Activated CD8-positive, alpha-beta memory T cell treated with anti-CD3 and anti-CD28 coated beads, Interleukin-2, amount 10 ng/mL, durations not matched to agents 7 days and 5 days (primary cell): Measurements from ENCODE around the gene AFAP1L1. TPM values are rescaled to one million over a fixed set of nuclear protein-coding genes. Genes with fewer than 3 reads are reported as not detected.

Experiments
- ATAC-seq: fragments of 150-1000 bp; cut with Tn5 transposase; one replicate; pipeline ENCODE4 v1.10.0; 2021; ENCODE audit warnings: moderate library complexity
- CTCF ChIA-PET: fragments of 350-600 bp; sonication (Branson Sonifier 250); formaldehyde crosslinking; loops from one replicate; lab custom pipeline; 2021; ENCODE audit warnings: antibody characterized with exemption; lab: Charles Lee
- DNase-seq: peaks from one replicate; pipeline ENCODE4 v3.0.0-alpha.2; 2020
- H3K27ac Mint-ChIP-seq: one replicate; pipeline ENCODE4 v1.8.0; 2021; ENCODE audit warnings: mild to moderate bottlenecking, mixed read lengths
- H3K27me3 Mint-ChIP-seq: one replicate; pipeline ENCODE4 v1.8.0; 2021; ENCODE audit warnings: mixed read lengths
- H3K36me3 Mint-ChIP-seq: one replicate; pipeline ENCODE4 v1.8.0; 2021; ENCODE audit warnings: mild to moderate bottlenecking, mixed read lengths
- H3K4me1 Mint-ChIP-seq: one replicate; pipeline ENCODE4 v1.8.0; 2021; ENCODE audit warnings: mixed read lengths
- H3K4me3 Mint-ChIP-seq: one replicate; pipeline ENCODE4 v1.8.0; 2021; ENCODE audit warnings: mild to moderate bottlenecking, moderate library complexity, mixed read lengths
- H3K9me3 Mint-ChIP-seq: one replicate; pipeline ENCODE4 v1.8.0; 2022; ENCODE audit warnings: low read depth, mixed read lengths
- total RNA-seq, 2 experiments: library from RNA; stranded (reverse); gene quantifications; one replicate each; pipeline ENCODE4 v1.2.3, GENCODE V29; 2021

AFAP1L1 gene
- total RNA-seq, 2 experiments from 2014 or later = not detected

GRCh38 chr5:149315753-149316152 lies 44.1 kb downstream of the AFAP1L1 start:
- no peak overlapping the region for H3K27ac Mint-ChIP-seq
- H3K9me3 Mint-ChIP-seq = no peaks in the 10 kb centered on the region
- ATAC-seq (no peak), DNase-seq (no peak)
- peaks cover 3% of the 10 kb centered on the region for H3K4me1 Mint-ChIP-seq
- H3K27me3 Mint-ChIP-seq = no peaks in the 10 kb centered on the region
- no peaks in the 10 kb centered on the region for H3K36me3 Mint-ChIP-seq
- CTCF ChIA-PET = interaction anchor here (1.0 to 16.9 kb wide), 5 partner anchors 9 to 117 kb away, joined by 3 to 245 read pairs (median 4); no protein-coding TSS in a partner anchor
- no peak overlapping the region for H3K4me3 Mint-ChIP-seq

GRCh38 chr5:149317281-149318048 lies 45.8 kb downstream of the AFAP1L1 start:
- Mint-ChIP-seq H3K4me3 (no peak overlapping the region), H3K9me3 (no peaks in the 10 kb centered on the region), H3K27me3 (no peaks in the 10 kb centered on the region), H3K27ac (no peak overlapping the region), H3K36me3 (no peaks in the 10 kb centered on the region), H3K4me1 (peaks cover 3% of the 10 kb centered on the region)
- DNase-seq (no peak), ATAC-seq (peak; percentile 64)
- CTCF ChIA-PET = interaction anchor here (0.7 to 16.9 kb wide), 18 partner anchors 9 to 125 kb away, joined by 3 to 245 read pairs (median 4); partner anchors contain the start of genes GRPEL2 and PCYOX1L

GRCh38 chr5:149319174-149319573 lies 47.5 kb downstream of the AFAP1L1 start:
- H3K9me3 Mint-ChIP-seq = no peaks in the 10 kb centered on the region
- peaks cover 3% of the 10 kb centered on the region for H3K4me1 Mint-ChIP-seq
- DNase-seq (no peak), ATAC-seq (no peak)
- H3K27me3 Mint-ChIP-seq = no peaks in the 10 kb centered on the region
- CTCF ChIA-PET = interaction anchor here (1.5 to 16.9 kb wide), 5 partner anchors 11 to 232 kb away, joined by 3 to 245 read pairs (median 7); partner anchors contain the start of gene CSNK1A1
- H3K36me3 Mint-ChIP-seq = no peaks in the 10 kb centered on the region
- no peak overlapping the region for H3K27ac Mint-ChIP-seq
- H3K4me3 Mint-ChIP-seq = no peak overlapping the region

GRCh38 chr5:149320791-149321330 lies 49.2 kb downstream of the AFAP1L1 start:
- H3K36me3 Mint-ChIP-seq = no peaks in the 10 kb centered on the region

GRCh38 chr5:149322518-149322917 lies 50.9 kb downstream of the AFAP1L1 start:
- H3K27me3 Mint-ChIP-seq = no peaks in the 10 kb centered on the region
- no peak overlapping the region for H3K27ac Mint-ChIP-seq
- no peak overlapping the region for H3K4me3 Mint-ChIP-seq
- ATAC-seq = no peak
- CTCF ChIA-PET = interaction anchor here (0.8 to 16.9 kb wide), 3 partner anchors 8 to 47 kb away, joined by 3 to 245 read pairs (median 3); partner anchors contain the start of gene PCYOX1L
- no peak for DNase-seq
- H3K9me3 Mint-ChIP-seq = no peaks in the 10 kb centered on the region
- peaks cover 3% of the 10 kb centered on the region for H3K4me1 Mint-ChIP-seq
- no peaks in the 10 kb centered on the region for H3K36me3 Mint-ChIP-seq

More at GRCh38 chr5:149320791-149321330, 49.2 kb downstream of the AFAP1L1 start:
- CTCF ChIA-PET = interaction anchor here (0.9 to 16.9 kb wide), 7 partner anchors 12 to 244 kb away, joined by 3 to 245 read pairs (median 4); partner anchors contain the start of gene PCYOX1L
- peak; percentile 67 for ATAC-seq
- H3K27ac Mint-ChIP-seq = no peak overlapping the region
- no peaks in the 10 kb centered on the region for H3K9me3 Mint-ChIP-seq
- peaks cover 3% of the 10 kb centered on the region for H3K4me1 Mint-ChIP-seq
- no peaks in the 10 kb centered on the region for H3K27me3 Mint-ChIP-seq
- H3K4me3 Mint-ChIP-seq = no peak overlapping the region
- no peak for DNase-seq

GRCh38 chr5:149323210-149323609 lies 51.6 kb downstream of the AFAP1L1 start:
- Mint-ChIP-seq H3K27me3 (no peaks in the 10 kb centered on the region), H3K27ac (no peak overlapping the region), H3K36me3 (no peaks in the 10 kb centered on the region), H3K4me3 (no peak overlapping the region), H3K9me3 (no peaks in the 10 kb centered on the region), H3K4me1 (peaks cover 3% of the 10 kb centered on the region)
- CTCF ChIA-PET = interaction anchor here (0.8 to 16.9 kb wide), 3 partner anchors 9 to 47 kb away, joined by 3 to 245 read pairs (median 3); partner anchors contain the start of gene PCYOX1L
- DNase-seq (no peak), ATAC-seq (no peak)

- Mint-ChIP-seq H3K27ac (no peak overlapping the region), H3K4me3 (no peak overlapping the region), H3K27me3 (no peaks in the 10 kb centered on the region), H3K4me1 (peaks cover 3% of the 10 kb centered on the region), H3K9me3 (no peaks in the 10 kb centered on the region), H3K36me3 (no peaks in the 10 kb centered on the region)
- DNase-seq (no peak), ATAC-seq (no peak)
- CTCF ChIA-PET = interaction anchor here (0.8 to 16.9 kb wide), 4 partner anchors 8 to 46 kb away, joined by 3 to 245 read pairs (median 8); partner anchors contain the start of gene PCYOX1L
Measured at GRCh38 chr5:149323621-149324205, 52.1 kb downstream of the AFAP1L1 start.

- DNase-seq = no peak
- H3K27ac Mint-ChIP-seq = no peak overlapping the region
- no peak for ATAC-seq
- CTCF ChIA-PET = interaction anchor here (1.8 to 16.9 kb wide), 3 partner anchors 9 to 45 kb away, joined by 4 to 245 read pairs (median 12); no protein-coding TSS in a partner anchor
- no peaks in the 10 kb centered on the region for H3K9me3 Mint-ChIP-seq
- no peaks in the 10 kb centered on the region for H3K36me3 Mint-ChIP-seq
- H3K27me3 Mint-ChIP-seq = no peaks in the 10 kb centered on the region
- peaks cover 3% of the 10 kb centered on the region for H3K4me1 Mint-ChIP-seq
- H3K4me3 Mint-ChIP-seq = no peak overlapping the region
Measured at GRCh38 chr5:149324641-149325040, 53.0 kb downstream of the AFAP1L1 start.

- Mint-ChIP-seq H3K27ac (no peak overlapping the region), H3K4me1 (peaks cover 3% of the 10 kb centered on the region), H3K4me3 (no peak overlapping the region), H3K9me3 (no peaks in the 10 kb centered on the region), H3K36me3 (no peaks in the 10 kb centered on the region), H3K27me3 (no peaks in the 10 kb centered on the region)
- no peak for ATAC-seq
- no peak for DNase-seq
- CTCF ChIA-PET = interaction anchor here (0.6 to 16.9 kb wide), 4 partner anchors 10 to 117 kb away, joined by 3 to 245 read pairs (median 8); no protein-coding TSS in a partner anchor
Measured at GRCh38 chr5:149325166-149325735, 53.6 kb downstream of the AFAP1L1 start.

- peaks cover 2% of the 10 kb centered on the region for H3K4me1 Mint-ChIP-seq
- no peak for DNase-seq
- CTCF ChIA-PET = interaction anchor here (0.6 to 16.9 kb wide), 4 partner anchors 11 to 116 kb away, joined by 3 to 245 read pairs (median 8); no protein-coding TSS in a partner anchor
- H3K27ac Mint-ChIP-seq = no peak overlapping the region
- H3K36me3 Mint-ChIP-seq = no peaks in the 10 kb centered on the region
- H3K4me3 Mint-ChIP-seq = no peak overlapping the region
- no peaks in the 10 kb centered on the region for H3K9me3 Mint-ChIP-seq
- no peaks in the 10 kb centered on the region for H3K27me3 Mint-ChIP-seq
- ATAC-seq = no peak
Measured at GRCh38 chr5:149325894-149326293, 54.2 kb downstream of the AFAP1L1 start.

GRCh38 chr5:149326611-149327010 lies 55.0 kb downstream of the AFAP1L1 start:
- CTCF ChIA-PET = interaction anchor here (16.9 kb wide), 1 partner anchor 43 kb away, joined by 245 read pairs; no protein-coding TSS in a partner anchor
- ATAC-seq (no peak), DNase-seq (no peak)
- Mint-ChIP-seq H3K27me3 (no peaks in the 10 kb centered on the region), H3K4me1 (no peaks in the 10 kb centered on the region), H3K36me3 (no peaks in the 10 kb centered on the region), H3K9me3 (no peaks in the 10 kb centered on the region), H3K27ac (no peak overlapping the region), H3K4me3 (no peak overlapping the region)

- ATAC-seq (no peak), DNase-seq (no peak)
- H3K27me3 Mint-ChIP-seq = no peaks in the 10 kb centered on the region
- H3K36me3 Mint-ChIP-seq = no peaks in the 10 kb centered on the region
- no peak overlapping the region for H3K27ac Mint-ChIP-seq
- H3K4me1 Mint-ChIP-seq = no peaks in the 10 kb centered on the region
- CTCF ChIA-PET = interaction anchor here (1.5 to 16.9 kb wide), 2 partner anchors 15 to 42 kb away, joined by 3 to 245 read pairs; no protein-coding TSS in a partner anchor
- no peak overlapping the region for H3K4me3 Mint-ChIP-seq
- H3K9me3 Mint-ChIP-seq = no peaks in the 10 kb centered on the region
Measured at GRCh38 chr5:149328177-149328576, 56.5 kb downstream of the AFAP1L1 start.
